D721Med (cell line): Measurements from ENCODE around the gene KHDRBS2.
"Not testable (repeated sequence)": the region's sequence is repeated elsewhere in the genome, so short reads cannot be mapped to it uniquely, and the experiment has no call there.

Source experiments
- DNase-seq: peaks from one replicate; pipeline ENCODE4 v3.0.0; 2011; ENCODE audit warnings: low spot score; ENCODE audit not compliant: insufficient read length
- FAIRE-seq: peaks from 2 replicates; lab custom pipeline; 2011; peaks lifted over from hg19 to GRCh38; lab: Jason Lieb, UNC
- CTCF ChIP-seq: IDR thresholded peaks from 2 replicates; pipeline ENCODE4 v1.5.1; 2012; ENCODE audit warnings: mild to moderate bottlenecking, control low read depth; ENCODE audit not compliant: insufficient read depth; ENCODE audit errors: missing control alignments

The KHDRBS2 gene

GRCh38 chr6:61810047-61810446 lies 476.0 kb downstream of the KHDRBS2 start:
- FAIRE-seq: no peak
- TF ChIP-seq CTCF: no peak
- DNase-seq: no peak

GRCh38 chr6:61809004-61809595 lies 476.9 kb downstream of the KHDRBS2 start:
- DNase-seq (no peak), FAIRE-seq (no peak)
- peak; percentile 68 for TF ChIP-seq CTCF

- DNase-seq (no peak), FAIRE-seq (no peak)
- TF ChIP-seq CTCF: no peak
Measured at GRCh38 chr6:61787998-61788397, 498.0 kb downstream of the KHDRBS2 start.

GRCh38 chr6:61769446-61769845 lies 516.6 kb downstream of the KHDRBS2 start:
- not testable (repeated sequence) for FAIRE-seq, DNase-seq

- peak; percentile 6 for TF ChIP-seq CTCF
- FAIRE-seq: no peak
- no peak for DNase-seq
Measured at GRCh38 chr6:61755739-61756138, 530.3 kb downstream of the KHDRBS2 start.

- DNase-seq (no peak), FAIRE-seq (no peak)
- TF ChIP-seq CTCF: no peak
Measured at GRCh38 chr6:61751986-61752385, 534.0 kb downstream of the KHDRBS2 start.

GRCh38 chr6:61745994-61746393 lies 540.0 kb downstream of the KHDRBS2 start:
- TF ChIP-seq CTCF: no peak
- DNase-seq (no peak), FAIRE-seq (no peak)

GRCh38 chr6:61711849-61712248 lies 574.2 kb downstream of the KHDRBS2 start:
- FAIRE-seq: no peak
- no peak for TF ChIP-seq CTCF
- DNase-seq: no peak
